HG03097 (cell line): Measurements from ENCODE around the gene ANKH.
A peak's percentile ranks its signal among the peaks of the same experiment; 100 is the strongest.
"Not testable (repeated sequence)": the region's sequence is repeated elsewhere in the genome, so short reads cannot be mapped to it uniquely, and the experiment has no call there.

ENCODE experiments used
- ATAC-seq: cut with Tn5 transposase; IDR thresholded peaks from one replicate; pipeline ENCODE4 v1.9.1; 2021; ENCODE audit not compliant: unreplicated experiment, low FRiP score

Gene ANKH

DNA sequence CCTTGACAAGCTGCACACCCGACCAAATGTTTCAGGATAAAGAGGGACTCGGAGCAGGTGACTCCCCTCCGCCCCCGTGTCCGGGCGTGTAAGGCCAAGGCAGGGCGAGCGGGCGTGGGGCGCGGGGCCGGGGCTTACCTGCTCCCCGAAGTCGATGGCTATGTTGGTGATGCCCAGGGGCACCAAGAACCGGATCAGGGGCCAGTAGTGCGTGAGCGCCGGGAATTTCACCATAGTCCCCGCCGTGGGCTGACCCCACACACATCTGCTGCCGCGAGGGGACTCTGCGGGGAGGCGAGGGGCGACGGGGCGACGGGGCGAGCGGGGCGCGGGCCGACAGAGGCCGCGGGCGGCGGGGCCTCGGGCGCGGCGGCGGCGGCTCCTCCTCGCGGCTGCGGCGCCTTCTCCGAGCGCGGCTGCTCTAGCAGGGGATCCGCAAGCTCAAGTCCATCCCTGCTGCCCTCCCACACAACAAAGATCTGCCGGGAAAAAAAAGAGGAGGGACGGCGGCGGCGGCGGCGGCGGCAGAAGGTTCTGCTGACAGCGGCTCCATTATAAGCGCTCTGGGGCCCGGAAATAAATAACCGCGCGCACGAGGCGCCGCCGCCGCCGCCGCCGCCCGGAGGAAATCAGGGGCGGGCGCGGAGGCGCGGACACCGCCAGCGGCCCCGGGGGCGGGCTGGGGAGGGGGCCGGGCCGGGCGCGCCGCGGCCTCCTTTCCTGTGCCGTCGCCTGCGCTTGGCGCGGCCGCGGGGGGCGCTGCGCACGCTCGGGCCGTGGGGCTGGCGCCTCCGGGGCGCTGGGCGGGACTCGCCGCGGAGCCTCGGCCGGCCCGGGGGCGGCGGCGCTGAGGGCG, at the start of gene ANKH:
TSS of gene ANKH (minus strand) at position 565 of the 856 bp plus-strand sequence. CDS start at position 234, 331 bp downstream.
- peak; percentile 94 for ATAC-seq

DNA sequence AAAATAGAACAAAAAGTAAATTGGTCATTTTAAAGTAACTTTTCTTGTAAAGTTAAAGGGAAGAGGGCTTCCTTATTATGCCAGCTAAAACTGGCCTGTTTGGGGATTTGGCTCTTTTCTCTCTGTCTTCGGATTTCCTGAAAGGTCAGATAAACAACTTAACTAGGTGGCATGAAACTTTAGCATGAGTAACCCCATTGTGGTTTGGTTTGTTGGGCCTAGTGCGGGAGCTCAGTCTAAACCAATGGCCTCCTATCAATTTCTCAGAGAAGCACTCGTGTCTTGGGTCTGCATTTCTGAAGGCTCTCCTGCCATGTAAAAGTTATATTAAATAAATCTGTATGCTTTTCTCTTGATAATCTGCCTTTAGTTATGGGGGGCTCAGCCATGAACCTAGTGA, 48.5 kb upstream of the ANKH start:
- ATAC-seq = no peak

GRCh38 chr5:14919106-14919505, 47.5 kb upstream of the ANKH start:
- not testable (repeated sequence) for ATAC-seq

GRCh38 chr5:14917719-14918118, 46.1 kb upstream of the ANKH start:
- ATAC-seq = no peak

DNA sequence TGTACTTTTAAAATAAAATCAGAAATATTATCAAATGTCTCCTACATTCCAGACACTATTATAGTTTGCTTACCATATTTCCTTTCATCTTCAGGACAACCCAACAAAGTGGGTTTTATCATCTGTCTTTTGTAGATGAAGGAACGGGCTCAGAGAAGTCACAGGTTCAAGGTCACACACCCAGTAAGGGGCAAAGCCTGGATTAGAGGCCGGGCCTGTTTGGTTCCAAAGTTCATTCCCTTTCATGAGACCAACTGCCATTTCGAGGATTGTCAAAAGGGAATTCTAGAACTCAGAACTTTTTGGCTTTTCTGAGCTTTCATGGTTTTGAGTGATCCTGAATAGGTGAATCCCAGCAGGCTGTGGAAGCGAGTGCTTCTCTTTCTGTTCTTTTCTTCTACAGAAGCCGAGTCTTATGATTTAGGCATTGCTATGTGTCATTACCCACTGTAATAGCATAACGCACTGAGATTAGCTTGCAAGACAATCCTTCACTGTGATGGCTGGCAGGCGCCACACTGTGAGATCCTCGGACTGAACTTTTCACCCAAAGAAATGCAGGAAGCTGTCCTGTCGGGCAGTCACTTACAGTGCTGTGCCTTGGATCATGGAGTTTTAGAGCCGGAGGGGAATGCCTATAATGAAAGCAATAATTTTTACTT, 43.8 kb upstream of the ANKH start:
- ATAC-seq = no peak

DNA sequence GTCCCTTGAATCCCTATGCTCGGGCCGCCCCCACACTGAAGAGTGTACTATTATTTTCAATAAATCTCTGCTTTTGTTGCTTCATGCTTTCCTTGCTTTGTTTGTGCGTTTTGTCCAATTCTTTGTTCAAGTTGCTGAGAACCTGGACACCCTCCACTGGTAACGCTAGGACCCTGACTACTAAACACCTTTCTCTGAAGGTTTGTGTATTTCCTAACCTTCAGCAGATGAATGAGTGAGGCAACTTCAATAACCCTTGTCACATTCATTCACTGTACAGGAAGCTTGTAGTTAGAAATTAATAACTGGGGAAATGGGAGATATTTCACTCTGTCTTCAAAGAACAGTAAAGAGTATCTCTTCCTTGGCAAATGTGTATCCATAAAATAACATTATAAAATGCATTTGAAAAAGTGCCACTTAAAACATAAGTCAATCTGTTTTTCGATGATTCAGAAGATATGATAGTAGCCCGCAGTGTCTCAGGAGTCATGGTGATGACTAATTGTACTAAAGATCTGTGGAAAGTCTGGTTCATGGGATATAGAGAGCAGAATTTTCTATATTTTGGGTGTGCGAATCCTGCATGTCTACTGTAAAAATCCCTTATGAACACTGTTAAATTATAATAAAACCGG, 43.2 kb upstream of the ANKH start:
- ATAC-seq = no peak

DNA sequence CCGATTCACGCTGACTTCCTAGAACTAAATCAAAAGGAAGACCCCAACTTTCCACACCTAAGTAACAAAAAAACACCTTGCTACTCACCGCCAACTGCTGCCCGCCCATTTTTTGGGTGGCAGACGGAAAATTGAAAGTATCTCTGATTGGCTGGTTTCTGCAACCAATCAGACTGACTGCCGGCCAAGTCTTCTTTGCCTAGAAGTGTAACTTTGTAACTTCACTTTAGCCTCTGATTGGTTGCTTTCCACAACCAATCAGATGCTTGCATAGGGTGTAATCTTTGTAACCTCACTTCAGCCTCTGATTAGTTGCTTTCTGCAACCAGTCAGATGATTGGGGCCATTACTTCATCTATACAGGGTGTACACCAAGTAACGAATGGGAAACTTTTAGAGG, 42.6 kb upstream of the ANKH start:
- no peak for ATAC-seq

GRCh38 chr5:14913096-14913495, 41.5 kb upstream of the ANKH start:
- no peak for ATAC-seq

DNA sequence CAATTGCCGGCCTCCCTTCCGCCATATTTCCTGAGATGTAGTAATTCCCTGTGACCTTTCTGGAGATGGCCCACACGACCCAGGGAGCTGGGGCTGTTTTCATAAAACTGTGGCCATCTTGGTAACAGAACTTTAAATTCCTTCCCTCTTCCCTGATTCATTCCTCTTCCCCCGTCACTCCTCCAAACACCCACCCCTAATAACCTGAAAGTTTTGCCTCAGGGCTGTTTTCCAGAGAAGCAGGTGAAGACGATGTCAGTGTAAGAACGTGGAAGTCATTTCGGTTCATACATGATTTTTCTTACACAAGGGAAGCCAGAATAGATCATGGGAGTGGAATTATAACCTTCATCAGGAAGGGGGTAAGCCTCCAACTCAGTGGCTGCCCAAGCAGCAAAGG, 40.6 kb upstream of the ANKH start:
- no peak for ATAC-seq

- no peak for ATAC-seq
Measured at GRCh38 chr5:14909369-14909768, 37.8 kb upstream of the ANKH start.

- ATAC-seq = no peak
Measured at GRCh38 chr5:14908172-14908571, 36.6 kb upstream of the ANKH start.

DNA sequence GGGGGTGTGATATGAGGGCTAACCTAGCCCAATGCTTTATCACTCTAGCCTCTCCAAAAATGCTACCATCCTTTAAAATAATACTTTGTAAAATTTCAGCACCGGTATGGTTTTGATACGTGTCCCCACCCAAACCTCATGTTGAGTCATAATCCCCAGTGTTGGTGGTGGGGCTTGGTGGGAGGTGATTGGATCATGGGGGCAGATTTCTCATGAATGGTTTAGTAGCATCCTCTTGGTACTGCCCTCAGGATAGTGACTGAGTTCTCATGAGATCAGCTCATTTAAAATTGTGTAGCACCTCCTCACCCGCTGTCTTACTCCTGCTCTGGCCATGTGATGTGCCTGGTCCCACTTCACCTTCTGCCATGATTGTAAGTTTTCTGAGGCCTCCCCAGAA, 35.0 kb upstream of the ANKH start:
- ATAC-seq = no peak

GRCh38 chr5:14902826-14903560, 31.4 kb upstream of the ANKH start:
- ATAC-seq = no peak

DNA sequence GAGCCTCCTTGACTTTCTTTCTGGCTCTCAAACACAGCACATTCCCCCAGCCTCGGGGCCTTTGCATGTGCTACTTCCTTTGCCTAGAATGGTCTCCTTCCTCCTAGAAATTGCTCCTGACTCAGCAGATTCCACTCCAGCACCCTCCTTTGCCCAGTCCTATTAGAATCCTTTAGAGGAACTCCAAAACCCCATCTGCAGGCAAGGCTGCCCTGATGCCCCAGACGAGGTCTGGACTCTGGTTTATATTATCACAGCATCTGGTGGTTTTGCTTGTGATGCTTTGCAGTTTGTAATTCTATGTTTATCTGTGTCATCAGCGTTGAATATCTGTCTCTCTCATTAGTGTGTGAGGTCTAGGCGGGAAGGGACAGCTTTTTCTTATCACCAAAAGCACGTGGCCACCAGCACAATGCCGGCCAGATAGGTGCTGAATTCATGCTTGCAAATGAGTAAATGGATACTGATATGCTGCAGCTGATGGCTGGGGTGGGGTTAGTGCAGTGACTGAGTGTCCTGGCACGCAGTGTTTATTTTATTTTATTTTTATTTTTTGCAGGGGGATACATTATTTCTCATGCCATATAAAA, 30.0 kb upstream of the ANKH start:
- ATAC-seq = no peak

DNA sequence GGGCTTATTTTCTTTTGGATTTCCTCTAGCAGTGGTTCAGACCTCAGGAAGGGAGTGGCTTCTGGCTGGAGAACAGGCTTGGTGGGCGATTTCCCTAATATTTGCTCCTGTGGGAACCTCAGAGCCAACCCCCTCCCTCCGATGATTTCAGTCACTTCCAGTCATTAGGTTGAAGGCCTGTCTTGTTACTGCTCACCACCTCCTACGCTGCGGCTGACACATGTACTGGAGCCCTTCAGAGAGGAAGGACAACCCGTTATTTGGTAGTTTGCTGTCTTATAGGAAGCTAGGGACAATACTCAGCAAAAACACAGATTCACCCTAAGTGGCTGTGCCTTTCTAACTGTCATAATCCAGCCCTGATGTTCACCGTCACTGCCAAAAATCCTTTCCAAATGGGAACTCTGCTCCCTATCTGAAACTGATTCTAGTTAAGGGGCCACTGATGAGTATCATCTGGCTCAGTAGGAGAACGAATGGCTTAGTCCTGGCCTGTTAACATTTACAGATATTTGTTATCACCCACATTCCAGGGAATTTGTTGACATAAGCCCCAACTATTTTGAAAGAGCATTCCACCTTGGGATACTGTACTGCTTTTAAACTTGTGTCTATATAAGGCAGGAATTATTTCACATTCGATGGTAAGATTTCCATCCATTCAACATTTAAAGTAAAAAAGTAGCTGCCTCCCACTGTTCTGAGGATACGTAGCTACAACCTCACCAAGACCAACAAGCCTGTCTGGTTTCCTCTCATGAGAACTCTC, 29.3 kb upstream of the ANKH start:
- no peak for ATAC-seq

DNA sequence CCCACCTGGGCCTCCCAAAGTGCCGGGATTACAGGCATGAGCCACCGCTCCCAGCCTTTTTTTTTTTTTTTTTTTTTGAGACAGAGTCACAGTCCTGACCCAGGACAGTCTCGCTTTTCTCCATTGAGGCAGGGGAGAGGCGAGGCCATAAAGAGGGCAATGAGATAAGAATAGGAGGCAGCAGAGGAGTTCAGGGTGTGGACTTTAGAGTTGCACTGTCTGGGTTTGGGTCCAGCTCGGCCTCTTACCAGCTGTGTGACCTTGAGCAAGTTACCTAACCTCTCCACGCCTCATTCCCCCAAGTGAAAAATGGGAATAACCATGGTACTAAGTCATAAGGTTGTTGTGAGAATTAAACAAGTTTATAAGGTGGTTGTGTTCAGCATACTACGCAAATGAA, 24.6 kb upstream of the ANKH start:
- no peak for ATAC-seq

- ATAC-seq = no peak
Measured at GRCh38 chr5:14895301-14895700, 23.7 kb upstream of the ANKH start.

DNA sequence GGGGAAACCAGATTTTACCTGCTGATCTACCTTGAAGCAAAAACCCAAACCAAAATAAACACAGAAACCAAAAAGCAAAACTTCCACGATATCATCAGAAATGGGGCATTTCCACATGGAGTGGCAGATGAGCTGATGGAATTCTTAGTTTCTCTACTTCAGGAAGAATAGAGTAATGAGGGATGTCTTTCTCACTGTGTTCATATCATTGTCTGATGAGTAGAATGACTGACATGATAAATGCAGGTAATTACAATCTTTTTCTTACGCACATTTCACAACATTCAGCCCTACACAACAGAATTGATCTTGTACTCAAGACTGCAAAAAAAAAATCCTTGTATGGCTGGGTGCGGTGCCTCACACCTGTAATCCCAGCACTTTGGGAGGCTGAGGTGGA, 23.2 kb upstream of the ANKH start:
- no peak for ATAC-seq

DNA sequence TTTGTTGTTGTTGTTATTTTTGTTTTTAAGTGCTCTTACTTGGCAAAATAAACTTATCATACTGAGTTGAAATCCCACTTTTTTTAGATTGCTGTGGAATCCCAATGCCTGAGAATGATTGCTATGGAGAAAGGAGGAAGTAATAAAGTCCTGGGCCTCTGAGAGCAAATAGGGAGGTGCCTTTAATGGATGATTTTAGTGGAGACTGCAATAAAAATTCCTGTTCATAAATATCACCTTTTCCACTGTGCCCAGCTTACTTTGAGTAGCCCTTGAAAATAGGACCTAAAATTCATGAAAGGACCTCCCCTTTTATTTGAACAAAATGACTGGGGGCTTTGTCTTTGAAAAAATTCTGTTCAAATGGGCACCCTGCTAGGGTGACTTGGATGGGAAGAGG, 21.8 kb upstream of the ANKH start:
- ATAC-seq = no peak

GRCh38 chr5:14890846-14891245, 19.3 kb upstream of the ANKH start:
- ATAC-seq = no peak
